Thyroid gland (tissue), 4 donors: ENCODE results near the gene STIM1.

Source experiments
- POLR2A ChIP-seq, 2 donors: fragments of 450-650 bp; IDR thresholded peaks; one replicate each; pipeline ENCODE4 v1.6.1; 2017; ENCODE audit warnings: antibody characterized with exemption in 2 of 2, mild to moderate bottlenecking in 2 of 2, moderate library complexity in 1 of 2
- TF ChIP-seq, protein P1 (sequence below), 6 experiments: fragments of 200-600 bp in 3 of 6; fragments of 450-650 bp in 3 of 6; sonication (generic) in 3 of 6; IDR thresholded peaks; one replicate each; pipeline ENCODE4 v1.5.1; 2016 to 2019; ENCODE audit warnings: antibody characterized with exemption in 6 of 6, mild to moderate bottlenecking in 2 of 6, inconsistent platforms in 1 of 6, moderate library complexity in 1 of 6

DNA sequence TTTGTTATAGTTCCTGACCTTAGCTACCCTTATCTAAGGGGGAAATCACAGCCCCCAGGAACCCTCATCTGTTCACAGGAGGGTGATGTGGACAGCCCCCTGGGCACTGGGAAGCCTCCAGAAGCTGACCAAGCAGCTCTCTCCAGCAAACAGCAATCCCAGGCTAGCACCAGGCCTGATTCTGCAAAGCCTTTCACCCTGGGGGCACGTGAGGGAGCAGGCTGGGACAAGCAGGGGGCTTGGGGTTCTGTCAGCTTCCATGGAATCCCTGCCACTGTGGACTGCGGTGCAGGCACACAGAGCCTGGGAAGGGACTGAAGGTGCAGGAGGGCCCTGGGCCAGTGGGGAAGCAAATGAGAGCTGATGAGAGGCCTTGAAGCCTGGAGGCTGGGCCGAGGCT is 45.0 kb upstream of the STIM1 start:
- TF ChIP-seq, protein P1, sequence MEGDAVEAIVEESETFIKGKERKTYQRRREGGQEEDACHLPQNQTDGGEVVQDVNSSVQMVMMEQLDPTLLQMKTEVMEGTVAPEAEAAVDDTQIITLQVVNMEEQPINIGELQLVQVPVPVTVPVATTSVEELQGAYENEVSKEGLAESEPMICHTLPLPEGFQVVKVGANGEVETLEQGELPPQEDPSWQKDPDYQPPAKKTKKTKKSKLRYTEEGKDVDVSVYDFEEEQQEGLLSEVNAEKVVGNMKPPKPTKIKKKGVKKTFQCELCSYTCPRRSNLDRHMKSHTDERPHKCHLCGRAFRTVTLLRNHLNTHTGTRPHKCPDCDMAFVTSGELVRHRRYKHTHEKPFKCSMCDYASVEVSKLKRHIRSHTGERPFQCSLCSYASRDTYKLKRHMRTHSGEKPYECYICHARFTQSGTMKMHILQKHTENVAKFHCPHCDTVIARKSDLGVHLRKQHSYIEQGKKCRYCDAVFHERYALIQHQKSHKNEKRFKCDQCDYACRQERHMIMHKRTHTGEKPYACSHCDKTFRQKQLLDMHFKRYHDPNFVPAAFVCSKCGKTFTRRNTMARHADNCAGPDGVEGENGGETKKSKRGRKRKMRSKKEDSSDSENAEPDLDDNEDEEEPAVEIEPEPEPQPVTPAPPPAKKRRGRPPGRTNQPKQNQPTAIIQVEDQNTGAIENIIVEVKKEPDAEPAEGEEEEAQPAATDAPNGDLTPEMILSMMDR (IDR thresholded peaks at IDR 0.05): no peak
- no peak for TF ChIP-seq POLR2A (IDR thresholded peaks at IDR 0.05)
